Body of pancreas (tissue), 4 donors: ENCODE measurements around the gene ACADVL. TPM values are rescaled to one million over a fixed set of nuclear protein-coding genes. Genes with fewer than 3 reads are reported as not detected.

ENCODE experiments used
- ATAC-seq: fragments of 150-250 bp; one replicate; pipeline ENCODE4 v1.9.1; 2016
- DNase-seq, 4 donors: peaks; one replicate each; pipeline ENCODE4 v3.0.0-alpha.2; 2019
- H3K27ac ChIP-seq, 4 donors: fragments of 200-600 bp; sonication (generic); 1 replicate in 3 of 4; 2 replicates in 1 of 4; pipeline versions ENCODE4 v1.5.1 to v1.6.1; 2016 to 2019; ENCODE audit warnings: mild to moderate bottlenecking in 1 of 4, mixed read lengths in 1 of 4, moderate library complexity in 1 of 4
- H3K27me3 ChIP-seq, 2 donors: fragments of 200-600 bp; sonication (generic); one replicate each; pipeline ENCODE4 v1.6.0; 2016; ENCODE audit warnings: mild to moderate bottlenecking in 1 of 2
- H3K36me3 ChIP-seq, 2 donors: fragments of 200-600 bp; sonication (generic); replicated peaks in 1 of 2; 2 replicates each; pipeline ENCODE4 v1.5.1; 2016; ENCODE audit warnings: low read depth in 2 of 2; ENCODE audit not compliant: insufficient read depth in 1 of 2
- H3K4me1 ChIP-seq: fragments of 200-600 bp; sonication (generic); one replicate; pipeline ENCODE4 v1.6.0; 2016
- H3K4me3 ChIP-seq, 2 donors: fragments of 200-600 bp; sonication (generic); 1 replicate in 1 of 2; 2 replicates in 1 of 2; pipeline ENCODE4 v1.5.1; 2016 to 2019
- H3K9me3 ChIP-seq, 3 donors: fragments of 200-600 bp; sonication (generic); 1 replicate in 2 of 3; 2 replicates in 1 of 3; pipeline ENCODE4 v1.5.1; 2016
- POLR2A ChIP-seq, 3 donors: fragments of 450-650 bp; IDR thresholded peaks; one replicate each; pipeline ENCODE4 v1.6.1; 2016; ENCODE audit warnings: antibody characterized with exemption in 3 of 3, mild to moderate bottlenecking in 2 of 3
- WGBS, 2 donors: methylation state at CpG; one replicate each; pipeline ENCODE4 v1.1.5; 2017; 5-methylcytosine and 5-hydroxymethylcytosine counted together
- intact Hi-C: fragments of 100-400 bp; cut with DNase I; formaldehyde crosslinking; loops from one replicate; pipeline ENCODE4 v1.15.1; 2023
- total RNA-seq, 2 donors: library from RNA; depleted of rRNA; stranded (reverse); fragments of >200 nt; gene quantifications; one replicate each; pipeline ENCODE4 v1.1.0, GENCODE V29; 2016
- TF ChIP-seq, protein P1 (sequence below), 7 experiments: fragments of 450-650 bp in 4 of 7; fragments of 200-600 bp in 3 of 7; sonication (generic) in 3 of 7; IDR thresholded peaks; one replicate each; pipeline ENCODE4 v1.5.1; 2016 to 2019; ENCODE audit warnings: antibody characterized with exemption in 7 of 7

The ACADVL gene
- total RNA-seq, 2 donors from 2014 or later: 887 to 1,901 TPM

GRCh38 chr17:7248796-7249195 lies 29.1 kb downstream of the ACADVL start:
- no peaks in the 10 kb centered on the region for H3K27me3 ChIP-seq
- H3K4me3 ChIP-seq: no peak overlapping the region
- no peak for DNase-seq
- peak overlapping the region in 2 of 4 donors; percentile 8 to 14 for H3K27ac ChIP-seq
- TF ChIP-seq POLR2A (IDR thresholded peaks at IDR 0.05): no peak
- TF ChIP-seq, protein P1, sequence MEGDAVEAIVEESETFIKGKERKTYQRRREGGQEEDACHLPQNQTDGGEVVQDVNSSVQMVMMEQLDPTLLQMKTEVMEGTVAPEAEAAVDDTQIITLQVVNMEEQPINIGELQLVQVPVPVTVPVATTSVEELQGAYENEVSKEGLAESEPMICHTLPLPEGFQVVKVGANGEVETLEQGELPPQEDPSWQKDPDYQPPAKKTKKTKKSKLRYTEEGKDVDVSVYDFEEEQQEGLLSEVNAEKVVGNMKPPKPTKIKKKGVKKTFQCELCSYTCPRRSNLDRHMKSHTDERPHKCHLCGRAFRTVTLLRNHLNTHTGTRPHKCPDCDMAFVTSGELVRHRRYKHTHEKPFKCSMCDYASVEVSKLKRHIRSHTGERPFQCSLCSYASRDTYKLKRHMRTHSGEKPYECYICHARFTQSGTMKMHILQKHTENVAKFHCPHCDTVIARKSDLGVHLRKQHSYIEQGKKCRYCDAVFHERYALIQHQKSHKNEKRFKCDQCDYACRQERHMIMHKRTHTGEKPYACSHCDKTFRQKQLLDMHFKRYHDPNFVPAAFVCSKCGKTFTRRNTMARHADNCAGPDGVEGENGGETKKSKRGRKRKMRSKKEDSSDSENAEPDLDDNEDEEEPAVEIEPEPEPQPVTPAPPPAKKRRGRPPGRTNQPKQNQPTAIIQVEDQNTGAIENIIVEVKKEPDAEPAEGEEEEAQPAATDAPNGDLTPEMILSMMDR (IDR thresholded peaks at IDR 0.05): no peak
- intact Hi-C loops: no loop called here
- ATAC-seq: no peak
- H3K9me3 ChIP-seq: no peaks in the 10 kb centered on the region
- WGBS, 2 donors: 62 to 67% methylated on average over 4 of the region's 4 CpGs
- peaks cover 0 to 4% of the 10 kb centered on the region in 2 donors for H3K36me3 ChIP-seq
- peaks cover 48% of the 10 kb centered on the region for H3K4me1 ChIP-seq

DNA sequence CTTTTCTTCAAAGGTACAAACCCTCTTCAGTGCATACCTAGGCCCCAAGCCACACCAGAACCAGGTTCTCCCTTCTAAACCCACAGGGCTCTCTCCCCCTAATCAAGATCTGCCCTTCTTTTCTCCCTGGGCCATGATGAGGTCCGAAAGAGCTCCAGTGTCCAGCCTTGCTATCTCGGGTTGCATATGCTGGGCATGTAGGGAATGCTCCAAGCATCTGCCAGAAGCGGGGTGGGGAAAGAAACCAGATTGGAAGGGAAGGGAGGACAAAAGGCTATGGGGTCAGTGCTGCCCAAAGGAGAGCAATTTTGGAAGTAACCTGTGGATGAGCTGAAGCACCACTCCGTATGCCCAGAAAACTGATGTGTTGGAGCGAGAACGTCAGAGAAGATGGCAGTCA lies 29.5 kb downstream of the ACADVL start:
- Histone ChIP-seq H3K4me1 (peaks cover 45% of the 10 kb centered on the region), H3K9me3 (no peaks in the 10 kb centered on the region), H3K4me3 (no peak overlapping the region), H3K36me3 (peaks cover 0 to 4% of the 10 kb centered on the region in 2 donors), H3K27ac (peak overlapping the region in 2 of 4 donors; percentile 8 to 14), H3K27me3 (no peaks in the 10 kb centered on the region)
- no peak for ATAC-seq
- 70 to 79% methylated on average over 6 of the region's 6 CpGs for WGBS, 2 donors
- TF ChIP-seq POLR2A (IDR thresholded peaks at IDR 0.05): no peak
- TF ChIP-seq, protein P1 (IDR thresholded peaks at IDR 0.05): no peak
- intact Hi-C loops: no loop called here
- no peak for DNase-seq

GRCh38 chr17:7249830-7250229 lies 30.1 kb downstream of the ACADVL start:
- Histone ChIP-seq H3K4me1 (peaks cover 38% of the 10 kb centered on the region), H3K36me3 (peaks cover 0 to 6% of the 10 kb centered on the region in 2 donors), H3K27ac (peak overlapping the region in 2 of 4 donors; percentile 2 to 100), H3K4me3 (no peak overlapping the region), H3K27me3 (no peaks in the 10 kb centered on the region), H3K9me3 (no peaks in the 10 kb centered on the region)
- WGBS, 2 donors: 78 to 87% methylated on average over 7 of the region's 7 CpGs
- intact Hi-C loops: no loop called here
- TF ChIP-seq POLR2A (IDR thresholded peaks at IDR 0.05): no peak
- TF ChIP-seq, protein P1 (IDR thresholded peaks at IDR 0.05): no peak
- ATAC-seq: no peak
- no peak for DNase-seq

GRCh38 chr17:7250695-7251627 lies 31.2 kb downstream of the ACADVL start:
- DNase-seq (peak in 1 of 4 donors; percentile 29), ATAC-seq (no peak)
- Histone ChIP-seq H3K4me1 (peaks cover 38% of the 10 kb centered on the region), H3K36me3 (peaks cover 0 to 7% of the 10 kb centered on the region in 2 donors), H3K27me3 (no peaks in the 10 kb centered on the region), H3K9me3 (no peaks in the 10 kb centered on the region), H3K4me3 (peak overlapping the region; percentile 98 to 99), H3K27ac (peak overlapping the region; percentile 87 to 100 (median 100))
- intact Hi-C loops: no loop called here
- WGBS, 2 donors: 0 to 1% methylated on average over 9 to 49 of the region's 55 CpGs
- no peak for TF ChIP-seq POLR2A (IDR thresholded peaks at IDR 0.05)
- TF ChIP-seq, protein P1 (IDR thresholded peaks at IDR 0.05): no peak
